Epithelial cell of proximal tubule (primary cell): Measurements from ENCODE around the gene DISC1. TPM values are rescaled to one million over a fixed set of nuclear protein-coding genes. Genes with fewer than 3 reads are reported as not detected.
"Not testable (repeated sequence)": the region's sequence is repeated elsewhere in the genome, so short reads cannot be mapped to it uniquely, and the experiment has no call there.

Source experiments
- DNase-seq: peaks from one replicate; pipeline ENCODE4 v3.0.0-alpha.2; 2011; ENCODE audit warnings: low read depth
- H3K4me3 ChIP-seq: 2 replicates; pipeline ENCODE4 v1.5.1; 2011; ENCODE audit warnings: low read depth, mild to moderate bottlenecking, low read length
- total RNA-seq: library from RNA; depleted of rRNA; stranded (reverse); fragments of >200 nt; gene quantifications from 2 replicates; pipeline ENCODE4 v1.2.3, GENCODE V29; 2015
- TF ChIP-seq, protein P1 (sequence below): conservative IDR thresholded peaks from 2 replicates; pipeline ENCODE4 v1.5.1; 2012; ENCODE audit warnings: low read depth, mild to moderate bottlenecking, low read length

The DISC1 gene
- total RNA-seq, 1 donor from 2014 or later: 3.1 TPM

GRCh38 chr1:231653632-231654031 is 27.0 kb downstream of the DISC1 start:
- no peak overlapping the region for H3K4me3 ChIP-seq
- TF ChIP-seq, protein P1, sequence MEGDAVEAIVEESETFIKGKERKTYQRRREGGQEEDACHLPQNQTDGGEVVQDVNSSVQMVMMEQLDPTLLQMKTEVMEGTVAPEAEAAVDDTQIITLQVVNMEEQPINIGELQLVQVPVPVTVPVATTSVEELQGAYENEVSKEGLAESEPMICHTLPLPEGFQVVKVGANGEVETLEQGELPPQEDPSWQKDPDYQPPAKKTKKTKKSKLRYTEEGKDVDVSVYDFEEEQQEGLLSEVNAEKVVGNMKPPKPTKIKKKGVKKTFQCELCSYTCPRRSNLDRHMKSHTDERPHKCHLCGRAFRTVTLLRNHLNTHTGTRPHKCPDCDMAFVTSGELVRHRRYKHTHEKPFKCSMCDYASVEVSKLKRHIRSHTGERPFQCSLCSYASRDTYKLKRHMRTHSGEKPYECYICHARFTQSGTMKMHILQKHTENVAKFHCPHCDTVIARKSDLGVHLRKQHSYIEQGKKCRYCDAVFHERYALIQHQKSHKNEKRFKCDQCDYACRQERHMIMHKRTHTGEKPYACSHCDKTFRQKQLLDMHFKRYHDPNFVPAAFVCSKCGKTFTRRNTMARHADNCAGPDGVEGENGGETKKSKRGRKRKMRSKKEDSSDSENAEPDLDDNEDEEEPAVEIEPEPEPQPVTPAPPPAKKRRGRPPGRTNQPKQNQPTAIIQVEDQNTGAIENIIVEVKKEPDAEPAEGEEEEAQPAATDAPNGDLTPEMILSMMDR: no peak
- no peak for DNase-seq

GRCh38 chr1:231656741-231657140 is 30.2 kb downstream of the DISC1 start:
- no peak for DNase-seq
- H3K4me3 ChIP-seq: no peak overlapping the region
- TF ChIP-seq, protein P1: no peak

DNA sequence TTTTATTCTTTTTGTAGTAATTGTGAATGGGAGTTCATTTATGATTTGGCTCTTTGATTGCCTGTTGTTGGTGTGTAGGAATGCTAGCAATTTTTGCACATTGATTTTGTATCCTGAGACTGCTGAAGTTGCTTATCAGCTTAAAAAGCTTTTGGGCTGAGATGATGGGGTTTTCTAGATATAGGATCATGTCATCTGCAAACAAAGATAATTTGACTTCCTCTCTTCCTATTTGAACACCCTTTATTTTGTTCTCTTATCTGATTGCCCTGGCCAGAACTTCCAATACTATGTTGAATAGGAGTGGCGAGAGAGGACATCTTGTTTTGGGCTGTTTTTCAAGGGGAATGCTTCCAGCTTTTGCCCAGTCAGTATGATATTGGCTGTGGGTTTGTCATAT is 31.6 kb downstream of the DISC1 start:
- not testable (repeated sequence) for DNase-seq, H3K4me3 ChIP-seq

- DNase-seq: no peak
- TF ChIP-seq, protein P1: no peak
- no peak overlapping the region for H3K4me3 ChIP-seq
Observed at GRCh38 chr1:231660198-231660597, 33.6 kb downstream of the DISC1 start.

DNA sequence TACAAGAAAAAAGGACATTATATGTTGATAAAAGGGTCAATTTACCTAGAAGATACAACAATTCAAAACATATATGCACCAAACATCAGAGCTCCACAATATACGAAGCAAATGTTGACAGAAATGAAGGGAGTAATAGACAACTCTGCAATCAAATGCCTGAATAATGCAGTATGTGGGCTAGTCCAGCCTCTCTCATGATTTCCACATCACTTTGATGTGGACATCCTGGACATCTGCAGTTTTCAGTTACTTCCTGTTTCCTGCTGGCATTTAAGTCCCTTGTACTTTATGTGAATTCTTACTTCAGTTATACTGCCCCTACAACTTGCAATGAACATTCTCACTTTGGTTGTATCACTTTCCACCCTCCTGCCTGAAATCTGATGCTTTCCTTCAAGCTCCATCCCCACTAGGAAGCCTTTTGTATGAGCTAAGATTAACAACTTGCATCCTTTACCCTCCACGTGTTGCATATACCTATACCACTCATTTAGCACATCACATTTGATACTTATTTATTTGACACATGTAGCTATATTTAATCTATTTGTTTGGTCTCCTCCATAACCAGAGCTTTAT is 36.7 kb downstream of the DISC1 start:
- DNase-seq: no peak
- TF ChIP-seq, protein P1: no peak
- H3K4me3 ChIP-seq: no peak overlapping the region

GRCh38 chr1:231665101-231665500 is 38.5 kb downstream of the DISC1 start:
- H3K4me3 ChIP-seq: no peak overlapping the region
- DNase-seq: no peak
- TF ChIP-seq, protein P1: no peak

- TF ChIP-seq, protein P1: no peak
- DNase-seq: no peak
- no peak overlapping the region for H3K4me3 ChIP-seq
Observed at GRCh38 chr1:231665726-231666125, 39.1 kb downstream of the DISC1 start.
